Left colon (tissue), 2 donors: Measurements from ENCODE around the gene ADARB2. TPM values are rescaled to one million over a fixed set of nuclear protein-coding genes. Genes with fewer than 3 reads are reported as not detected.

Experiments
- ATAC-seq: fragments of 200-7000 bp; cut with Tn5 transposase; one replicate; pipeline ENCODE4 v1.9.1; 2020; ENCODE audit warnings: mild to moderate bottlenecking, moderate library complexity
- DNase-seq, 2 donors: peaks; one replicate each; pipeline ENCODE4 v3.0.0-alpha.2; 2020
- intact Hi-C, 2 donors: fragments of 100-400 bp; cut with DNase I in 1 of 2; cut with micrococcal nuclease in 1 of 2; formaldehyde crosslinking; loops; one replicate each; pipeline versions ENCODE4 v1.11.2 to v1.14.0; 2022; cut with DNase I, micrococcal nuclease
- total RNA-seq, 2 donors: library from RNA; stranded (reverse); fragmentation: NEBNext Ultra II Directional; extraction: Animal tissue kit (Norgen Biotek cat#: 25700); gene quantifications; one replicate each; pipeline ENCODE4 v1.2.1, GENCODE V29; 2021
- donor health status: DM: no; HTN: no; CAD: no.
- donor health status: DM: yes; HTN: yes; CAD: no.

Gene ADARB2
- total RNA-seq, 2 donors from 2014 or later = 0.21 to 0.73 TPM

- intact Hi-C loops = no loop called here
- DNase-seq = no peak
- no peak for ATAC-seq
Observed at GRCh38 chr10:1591045-1591444, 146.3 kb downstream of the ADARB2 start.

GRCh38 chr10:1589257-1589656, 148.1 kb downstream of the ADARB2 start:
- intact Hi-C loops = no loop called here
- no peak for DNase-seq
- ATAC-seq = no peak

- ATAC-seq (no peak), DNase-seq (no peak)
- intact Hi-C loops = no loop called here
Observed at GRCh38 chr10:1582739-1583138, 154.6 kb downstream of the ADARB2 start.

GRCh38 chr10:1581189-1581588, 156.1 kb downstream of the ADARB2 start:
- intact Hi-C loops = no loop called here
- DNase-seq = no peak
- ATAC-seq = no peak

- intact Hi-C loops = no loop called here
- ATAC-seq (no peak), DNase-seq (no peak)
Observed at GRCh38 chr10:1579671-1580070, 157.7 kb downstream of the ADARB2 start.

GRCh38 chr10:1579141-1579491, 158.2 kb downstream of the ADARB2 start:
- no peak for DNase-seq
- ATAC-seq = no peak
- intact Hi-C loops = no loop called here

- ATAC-seq = no peak
- intact Hi-C loops = no loop called here
- no peak for DNase-seq
Observed at GRCh38 chr10:1578392-1579140, 158.8 kb downstream of the ADARB2 start.

- no peak for ATAC-seq
- intact Hi-C loops = no loop called here
- no peak for DNase-seq
Observed at GRCh38 chr10:1577945-1578344, 159.4 kb downstream of the ADARB2 start.

- DNase-seq (no peak), ATAC-seq (no peak)
- intact Hi-C loops = no loop called here
Observed at GRCh38 chr10:1577373-1577770, 160.0 kb downstream of the ADARB2 start.

GRCh38 chr10:1576467-1577372, 160.6 kb downstream of the ADARB2 start:
- intact Hi-C loops = no loop called here

GRCh38 chr10:1575481-1576244, 161.7 kb downstream of the ADARB2 start:
- intact Hi-C loops = no loop called here
- no peak for DNase-seq
- no peak for ATAC-seq

More at GRCh38 chr10:1576467-1577372, 160.6 kb downstream of the ADARB2 start:
- DNase-seq (no peak), ATAC-seq (no peak)

- DNase-seq (no peak), ATAC-seq (no peak)
- intact Hi-C loops = no loop called here
Observed at GRCh38 chr10:1574719-1575118, 162.6 kb downstream of the ADARB2 start.

- DNase-seq (no peak), ATAC-seq (no peak)
- intact Hi-C loops = no loop called here
Observed at GRCh38 chr10:1573981-1574380, 163.3 kb downstream of the ADARB2 start.

GRCh38 chr10:1573334-1573969, 163.9 kb downstream of the ADARB2 start:
- intact Hi-C loops = no loop called here
- no peak for ATAC-seq
- DNase-seq = no peak

- ATAC-seq = no peak
- intact Hi-C loops = no loop called here
- no peak for DNase-seq
Observed at GRCh38 chr10:1572519-1573333, 164.6 kb downstream of the ADARB2 start.

- intact Hi-C loops = no loop called here
Observed at GRCh38 chr10:1571587-1572237, 165.6 kb downstream of the ADARB2 start.

GRCh38 chr10:1570416-1571051, 166.8 kb downstream of the ADARB2 start:
- DNase-seq = no peak
- intact Hi-C loops = no loop called here
- no peak for ATAC-seq

More at GRCh38 chr10:1571587-1572237, 165.6 kb downstream of the ADARB2 start:
- no peak for DNase-seq
- ATAC-seq = no peak
